ENCODE measurements around the gene TCF12.

- TF ChIP-seq, protein P1, sequence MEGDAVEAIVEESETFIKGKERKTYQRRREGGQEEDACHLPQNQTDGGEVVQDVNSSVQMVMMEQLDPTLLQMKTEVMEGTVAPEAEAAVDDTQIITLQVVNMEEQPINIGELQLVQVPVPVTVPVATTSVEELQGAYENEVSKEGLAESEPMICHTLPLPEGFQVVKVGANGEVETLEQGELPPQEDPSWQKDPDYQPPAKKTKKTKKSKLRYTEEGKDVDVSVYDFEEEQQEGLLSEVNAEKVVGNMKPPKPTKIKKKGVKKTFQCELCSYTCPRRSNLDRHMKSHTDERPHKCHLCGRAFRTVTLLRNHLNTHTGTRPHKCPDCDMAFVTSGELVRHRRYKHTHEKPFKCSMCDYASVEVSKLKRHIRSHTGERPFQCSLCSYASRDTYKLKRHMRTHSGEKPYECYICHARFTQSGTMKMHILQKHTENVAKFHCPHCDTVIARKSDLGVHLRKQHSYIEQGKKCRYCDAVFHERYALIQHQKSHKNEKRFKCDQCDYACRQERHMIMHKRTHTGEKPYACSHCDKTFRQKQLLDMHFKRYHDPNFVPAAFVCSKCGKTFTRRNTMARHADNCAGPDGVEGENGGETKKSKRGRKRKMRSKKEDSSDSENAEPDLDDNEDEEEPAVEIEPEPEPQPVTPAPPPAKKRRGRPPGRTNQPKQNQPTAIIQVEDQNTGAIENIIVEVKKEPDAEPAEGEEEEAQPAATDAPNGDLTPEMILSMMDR (IDR thresholded peaks at IDR 0.05) = no peak
- TF ChIP-seq POLR2AphosphoS5 (IDR thresholded peaks at IDR 0.05; ENCODE audit: low read depth, low read length) (no peak), TCF7L2 (IDR thresholded peaks at IDR 0.05; ENCODE audit: low read depth, low read length) (no peak), REST (IDR thresholded peaks at IDR 0.05; ENCODE audit: insufficient read depth in 1 of 2, low read depth in 2 of 2, low read length in 1 of 2) (no peak), SIN3A (IDR thresholded peaks at IDR 0.05; ENCODE audit: borderline replicate concordance, insufficient read depth, low read depth, low read length) (no peak)
Observed at GRCh38 chr15:57109005-57109404, 190.6 kb downstream of the TCF12 start.
